ENCODE measurements around the gene FGF8. TPM values are rescaled to one million over a fixed set of nuclear protein-coding genes. Genes with fewer than 3 reads are reported as not detected.

FGF8 gene
- total RNA-seq, 4 donors from 2014 or later: not detected

DNA sequence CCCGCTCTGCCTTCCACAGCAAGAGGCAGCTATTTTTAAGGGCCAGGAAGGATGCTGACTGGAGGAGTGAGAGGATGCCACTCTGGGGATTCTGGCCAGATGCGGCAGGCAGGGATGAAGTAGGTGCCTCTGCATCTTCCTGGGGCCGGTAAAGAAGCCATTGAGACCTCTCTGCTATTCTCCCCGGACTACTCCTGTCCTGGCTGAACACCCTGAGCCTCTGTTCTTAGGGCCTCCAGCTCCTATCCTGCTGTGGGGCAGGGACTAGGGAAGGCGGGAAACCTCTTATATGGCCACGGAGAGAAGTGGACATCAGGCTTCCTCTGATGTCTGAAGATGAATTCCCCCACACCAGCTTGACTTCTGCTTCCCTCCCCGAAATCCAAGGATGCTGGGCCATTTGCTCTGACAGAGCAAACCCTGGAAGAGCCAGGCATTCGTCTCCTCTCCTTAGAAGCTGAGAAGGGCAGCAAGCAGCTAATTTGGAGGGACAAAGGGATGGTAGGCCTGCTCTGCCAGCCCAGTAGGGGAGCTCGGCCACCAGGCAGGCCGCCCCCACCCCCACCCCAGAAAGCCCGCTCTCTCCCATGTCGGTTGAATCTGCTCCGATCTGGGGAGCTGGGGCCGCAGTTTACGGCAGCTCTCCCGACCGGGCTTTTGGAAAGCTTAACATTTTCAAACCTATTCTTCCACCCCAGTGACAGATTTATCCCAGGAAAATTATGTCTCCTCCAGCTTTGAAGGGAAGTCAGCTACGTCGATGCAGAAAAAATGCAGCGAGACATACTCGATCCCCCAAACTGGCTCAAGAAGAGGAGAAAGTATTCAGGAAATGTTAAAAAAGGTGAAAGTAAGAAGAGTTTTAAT is 2.8 kb downstream of the FGF8 start:
- H3K27me3 ChIP-seq: peaks cover 99% of the 10 kb centered on the region
- no peaks in the 10 kb centered on the region for H3K9me3 ChIP-seq
- no peak for TF ChIP-seq POLR2A (IDR thresholded peaks at IDR 0.05)
- H3K4me3 ChIP-seq: no peak overlapping the region
- H3K27ac ChIP-seq: no peak overlapping the region
- ATAC-seq: no peak
- H3K36me3 ChIP-seq: no peaks in the 10 kb centered on the region
- 11 to 33% methylated on average over 3 to 5 of the region's 21 CpGs for WGBS, 2 donors (ENCODE audit: low coverage in 1 of 2)
- peaks cover 2 to 36% (median 15%) of the 10 kb centered on the region in 3 donors for H3K4me1 ChIP-seq

DNA sequence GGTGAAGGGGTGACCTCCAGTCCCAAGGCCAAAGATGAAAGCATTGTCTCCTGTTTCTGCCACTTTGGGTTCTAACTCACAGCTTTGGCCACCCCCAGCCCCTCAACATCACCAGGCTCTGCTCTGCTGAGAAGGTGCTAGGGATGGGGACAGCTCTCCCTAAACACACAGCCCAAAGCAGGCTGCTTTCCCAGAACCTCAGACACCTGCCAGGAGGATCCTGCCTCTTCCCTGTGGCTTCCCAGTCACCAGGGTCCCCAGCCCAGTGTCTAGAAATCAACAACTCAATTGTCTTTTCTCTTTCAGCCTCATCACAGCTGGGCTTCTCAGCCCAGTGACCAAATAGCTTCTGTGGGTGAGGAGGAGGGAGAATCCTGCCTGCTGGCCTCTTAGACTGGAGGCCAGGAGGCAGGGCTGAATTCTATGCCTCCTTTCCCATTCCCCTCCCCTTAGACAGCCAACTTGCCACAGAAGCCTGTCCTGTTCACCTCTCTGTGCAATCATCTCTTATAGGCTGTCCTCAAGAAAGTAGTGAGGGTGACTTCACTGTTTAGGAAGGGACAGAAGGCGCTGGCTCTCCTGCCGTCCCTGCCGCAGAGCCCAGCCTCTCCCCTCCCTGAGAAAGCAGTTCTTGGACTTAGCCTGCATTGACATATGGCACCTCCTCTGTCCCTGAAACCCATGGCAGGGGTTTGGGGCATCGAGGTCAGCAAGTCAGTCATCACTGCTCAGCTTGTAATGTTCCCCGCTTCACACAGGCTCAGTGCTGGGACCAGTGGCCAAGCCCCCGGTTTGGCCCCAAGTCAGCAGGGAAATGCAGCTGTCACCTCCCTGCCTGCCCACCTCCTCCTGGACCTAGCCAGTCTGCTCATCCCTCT is 3.7 kb downstream of the FGF8 start:
- peaks cover 2 to 36% (median 15%) of the 10 kb centered on the region in 3 donors for H3K4me1 ChIP-seq
- H3K27me3 ChIP-seq: peaks cover 99% of the 10 kb centered on the region
- H3K9me3 ChIP-seq: no peaks in the 10 kb centered on the region
- H3K36me3 ChIP-seq: no peaks in the 10 kb centered on the region
- no peak overlapping the region for H3K27ac ChIP-seq
- H3K4me3 ChIP-seq: no peak overlapping the region
- TF ChIP-seq, protein P1, sequence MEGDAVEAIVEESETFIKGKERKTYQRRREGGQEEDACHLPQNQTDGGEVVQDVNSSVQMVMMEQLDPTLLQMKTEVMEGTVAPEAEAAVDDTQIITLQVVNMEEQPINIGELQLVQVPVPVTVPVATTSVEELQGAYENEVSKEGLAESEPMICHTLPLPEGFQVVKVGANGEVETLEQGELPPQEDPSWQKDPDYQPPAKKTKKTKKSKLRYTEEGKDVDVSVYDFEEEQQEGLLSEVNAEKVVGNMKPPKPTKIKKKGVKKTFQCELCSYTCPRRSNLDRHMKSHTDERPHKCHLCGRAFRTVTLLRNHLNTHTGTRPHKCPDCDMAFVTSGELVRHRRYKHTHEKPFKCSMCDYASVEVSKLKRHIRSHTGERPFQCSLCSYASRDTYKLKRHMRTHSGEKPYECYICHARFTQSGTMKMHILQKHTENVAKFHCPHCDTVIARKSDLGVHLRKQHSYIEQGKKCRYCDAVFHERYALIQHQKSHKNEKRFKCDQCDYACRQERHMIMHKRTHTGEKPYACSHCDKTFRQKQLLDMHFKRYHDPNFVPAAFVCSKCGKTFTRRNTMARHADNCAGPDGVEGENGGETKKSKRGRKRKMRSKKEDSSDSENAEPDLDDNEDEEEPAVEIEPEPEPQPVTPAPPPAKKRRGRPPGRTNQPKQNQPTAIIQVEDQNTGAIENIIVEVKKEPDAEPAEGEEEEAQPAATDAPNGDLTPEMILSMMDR (IDR thresholded peaks at IDR 0.05): no peak
- TF ChIP-seq EP300 (IDR thresholded peaks at IDR 0.05): no peak
- no peak for TF ChIP-seq POLR2AphosphoS5 (IDR thresholded peaks at IDR 0.05)
- TF ChIP-seq POLR2A (IDR thresholded peaks at IDR 0.05): no peak
- no peak for ATAC-seq
- 70 to 81% methylated on average over 3 to 5 of the region's 6 CpGs for WGBS, 2 donors (ENCODE audit: low coverage in 1 of 2)

DNA sequence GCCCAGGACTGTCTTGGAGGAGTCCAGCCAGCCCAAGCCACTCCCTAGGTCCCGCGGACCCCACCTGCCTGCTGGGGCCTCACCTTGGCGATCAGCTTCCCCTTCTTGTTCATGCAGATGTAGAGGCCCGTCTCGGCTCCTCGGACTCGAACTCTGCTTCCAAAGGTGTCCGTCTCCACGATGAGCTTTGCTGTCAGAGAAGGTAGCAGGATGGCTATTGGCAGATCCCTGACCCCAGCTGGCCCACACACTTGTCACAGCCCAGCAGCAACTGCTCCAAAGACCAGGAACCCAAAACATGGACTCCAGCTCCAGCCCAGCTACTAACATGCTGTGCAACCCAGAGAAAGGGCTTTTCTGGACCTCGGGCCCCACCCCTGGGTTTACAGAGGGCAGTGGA is 4.5 kb downstream of the FGF8 start:
- no peak for ATAC-seq
- WGBS, 2 donors (ENCODE audit: low coverage in 1 of 2): no CpG with 5 or more reads among the region's 10 CpGs
- H3K4me1 ChIP-seq: peaks cover 2 to 34% (median 14%) of the 10 kb centered on the region in 3 donors
- no peaks in the 10 kb centered on the region for H3K36me3 ChIP-seq
- H3K27me3 ChIP-seq: peaks cover 97% of the 10 kb centered on the region
- no peak overlapping the region for H3K4me3 ChIP-seq
- H3K27ac ChIP-seq: no peak overlapping the region
- no peak for TF ChIP-seq POLR2A (IDR thresholded peaks at IDR 0.05)
- TF ChIP-seq POLR2AphosphoS5 (IDR thresholded peaks at IDR 0.05): no peak
- no peak for TF ChIP-seq EP300 (IDR thresholded peaks at IDR 0.05)
- TF ChIP-seq, protein P1 (IDR thresholded peaks at IDR 0.05): no peak
- H3K9me3 ChIP-seq: no peaks in the 10 kb centered on the region

DNA sequence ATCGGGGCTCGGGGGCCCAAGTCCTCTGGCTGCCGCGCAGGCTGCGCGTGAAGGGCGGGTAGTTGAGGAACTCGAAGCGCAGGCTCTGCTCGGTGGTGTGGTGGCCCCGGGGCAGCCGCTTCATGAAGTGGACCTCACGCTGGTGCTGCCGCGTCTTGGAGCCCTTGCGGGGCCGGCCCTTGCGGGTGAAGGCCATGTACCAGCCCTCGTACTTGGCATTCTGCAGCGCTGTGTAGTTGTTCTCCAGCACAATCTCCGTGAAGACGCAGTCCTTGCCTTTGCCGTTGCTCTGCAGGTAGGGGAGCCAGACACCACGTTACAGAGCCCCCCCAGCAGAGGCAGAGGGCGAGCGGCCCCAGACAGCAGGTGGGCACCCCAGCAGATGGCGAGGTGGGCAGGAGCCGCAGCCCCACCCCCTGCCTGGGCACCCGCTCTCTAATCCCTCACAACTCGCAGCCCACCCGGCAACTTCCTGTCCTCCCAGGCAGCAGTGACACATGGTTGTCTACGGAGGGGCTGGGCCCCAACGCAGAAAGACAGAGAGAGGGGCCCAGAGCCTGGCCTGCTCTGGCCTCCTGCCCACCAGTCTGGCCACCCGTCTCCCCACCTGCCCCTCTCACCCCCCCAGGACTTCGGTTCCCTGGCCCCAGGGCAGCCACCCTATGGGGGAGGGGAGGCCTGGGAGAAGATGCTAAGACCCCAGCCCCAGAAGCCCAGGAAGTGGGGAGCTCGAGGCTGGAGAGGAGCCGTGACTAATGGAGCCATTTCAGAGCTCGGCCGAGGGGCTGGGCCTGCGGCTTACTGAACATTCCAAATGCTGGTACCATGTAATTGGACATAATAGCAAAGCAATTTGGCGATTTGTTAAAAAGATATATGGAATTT is 5.3 kb downstream of the FGF8 start:
- H3K27ac ChIP-seq: no peak overlapping the region
- peaks cover 89% of the 10 kb centered on the region for H3K27me3 ChIP-seq
- TF ChIP-seq POLR2A (IDR thresholded peaks at IDR 0.05) (no peak), POLR2AphosphoS5 (IDR thresholded peaks at IDR 0.05) (no peak), EP300 (IDR thresholded peaks at IDR 0.05) (no peak)
- TF ChIP-seq, protein P1 (IDR thresholded peaks at IDR 0.05): no peak
- H3K4me3 ChIP-seq: no peak overlapping the region
- ATAC-seq: no peak
- no peaks in the 10 kb centered on the region for H3K9me3 ChIP-seq
- H3K4me1 ChIP-seq: peaks cover 0 to 26% (median 11%) of the 10 kb centered on the region in 3 donors
- H3K36me3 ChIP-seq: no peaks in the 10 kb centered on the region
- WGBS, 2 donors (ENCODE audit: low coverage in 1 of 2): 81 to 100% methylated on average over 1 to 6 of the region's 41 CpGs
